ENCODE results near the gene PHAX.

GRCh38 chr5:126568206-126568755 is 32.5 kb upstream of the PHAX start:
- TF ChIP-seq CTCF (IDR thresholded peaks at IDR 0.05) (no peak), POLR2A (IDR thresholded peaks at IDR 0.05; ENCODE audit: low read depth) (no peak), POLR2AphosphoS5 (IDR thresholded peaks at IDR 0.05) (no peak)
